MM.1S (cell line): ENCODE results near the gene KMT2E.

Source experiments
- DNase-seq: peaks from one replicate; pipeline ENCODE4 v3.0.0-alpha.2; 2015
- H2AFZ ChIP-seq: fragments of 300-600 bp; sonication (generic); 2 replicates; pipeline ENCODE4 v1.6.0; 2016; ENCODE audit warnings: antibody characterized with exemption, low read length
- H3F3A ChIP-seq: fragments of 300-600 bp; sonication (generic); 2 replicates; pipeline ENCODE4 v1.6.1; 2016; ENCODE audit warnings: mild to moderate bottlenecking, antibody characterized with exemption, low read length, moderate library complexity, mixed read lengths; ENCODE audit not compliant: insufficient read depth
- H3K27ac ChIP-seq: fragments of 300-600 bp; sonication (generic); 2 replicates; pipeline ENCODE4 v1.5.1; 2016; ENCODE audit warnings: mild to moderate bottlenecking, low read length
- H3K27me3 ChIP-seq: fragments of 300-600 bp; sonication (generic); replicated peaks from 2 replicates; pipeline ENCODE4 v1.6.0; 2016; ENCODE audit warnings: low read length; ENCODE audit not compliant: insufficient read depth
- H3K36me3 ChIP-seq: fragments of 300-600 bp; sonication (generic); replicated peaks from 2 replicates; pipeline ENCODE4 v1.6.1; 2016; ENCODE audit warnings: mild to moderate bottlenecking, low read length, mixed read lengths; ENCODE audit not compliant: insufficient read depth
- H3K4me1 ChIP-seq: fragments of 300-600 bp; sonication (generic); 2 replicates; pipeline ENCODE4 v1.6.1; 2016; ENCODE audit warnings: low read length, mixed read lengths
- H3K4me2 ChIP-seq: fragments of 300-600 bp; sonication (generic); 2 replicates; pipeline ENCODE4 v1.6.0; 2016; ENCODE audit warnings: low read depth, low read length
- H3K4me3 ChIP-seq: fragments of 300-600 bp; sonication (generic); 2 replicates; pipeline ENCODE4 v1.5.1; 2016; ENCODE audit warnings: low read length, mixed read lengths
- H3K79me2 ChIP-seq: fragments of 300-600 bp; sonication (generic); 2 replicates; pipeline ENCODE4 v1.6.1; 2016; ENCODE audit warnings: mixed run types, low read length, mixed read lengths
- H3K9ac ChIP-seq: fragments of 300-600 bp; sonication (generic); 2 replicates; pipeline ENCODE4 v1.6.1; 2016; ENCODE audit warnings: low read length, mixed read lengths
- H3K9me2 ChIP-seq: fragments of 300-600 bp; sonication (generic); replicated peaks from 2 replicates; pipeline ENCODE4 v1.6.1; 2016; ENCODE audit warnings: mild to moderate bottlenecking, low read length, mixed read lengths; ENCODE audit not compliant: insufficient read depth
- H3K9me3 ChIP-seq: fragments of 300-600 bp; sonication (generic); replicated peaks from 2 replicates; pipeline ENCODE4 v1.6.1; 2016; ENCODE audit warnings: mild to moderate bottlenecking, low read length, mixed read lengths; ENCODE audit not compliant: insufficient read depth
- H4K20me1 ChIP-seq: fragments of 300-600 bp; sonication (generic); 2 replicates; pipeline ENCODE4 v1.6.1; 2016; ENCODE audit warnings: mild to moderate bottlenecking, low read length, moderate library complexity, mixed read lengths; ENCODE audit not compliant: insufficient read depth
- CTCF ChIP-seq: fragments of 300-600 bp; sonication (generic); IDR thresholded peaks from 2 replicates; pipeline ENCODE4 v1.5.1; 2016; ENCODE audit warnings: antibody characterized with exemption, low read length, mixed read lengths
- EZH2 ChIP-seq: fragments of 300-600 bp; sonication (generic); optimal IDR thresholded peaks from 2 replicates; pipeline ENCODE3; 2017; ENCODE audit warnings: low read depth, mild to moderate bottlenecking, antibody characterized with exemption, low read length, mixed read lengths
- EZH2phosphoT487 ChIP-seq: fragments of 300-600 bp; sonication (generic); IDR thresholded peaks from 2 replicates; pipeline ENCODE4 v1.6.1; 2018; ENCODE audit warnings: antibody characterized with exemption, low read length

Gene KMT2E

GRCh38 chr7:105157278-105157677, 143.3 kb downstream of the KMT2E start:
- Histone ChIP-seq H3F3A (no peaks in the 10 kb centered on the region), H3K9me2 (no peaks in the 10 kb centered on the region), H3K36me3 (peaks cover 7% of the 10 kb centered on the region; the same call in 1 of the 2 replicates), H4K20me1 (no peaks in the 10 kb centered on the region), H3K9me3 (no peaks in the 10 kb centered on the region), H3K4me3 (no peak overlapping the region), H3K27ac (no peak overlapping the region), H3K4me1 (no peaks in the 10 kb centered on the region), H3K27me3 (no peaks in the 10 kb centered on the region), H3K9ac (no peak overlapping the region), H2AFZ (no peak overlapping the region), H3K4me2 (no peak overlapping the region), H3K79me2 (peaks cover 7% of the 10 kb centered on the region; the same call in 1 of the 2 replicates)
- DNase-seq: no peak
- TF ChIP-seq EZH2: no peak
- no peak for TF ChIP-seq EZH2phosphoT487
- no peak for TF ChIP-seq CTCF

GRCh38 chr7:105161366-105161765, 147.4 kb downstream of the KMT2E start:
- DNase-seq: no peak
- H3K4me2 ChIP-seq: no peak overlapping the region
- no peaks in the 10 kb centered on the region for H3F3A ChIP-seq
- no peak for TF ChIP-seq EZH2phosphoT487
- TF ChIP-seq EZH2: no peak
- TF ChIP-seq CTCF: no peak
- H2AFZ ChIP-seq: no peak overlapping the region
- H3K27ac ChIP-seq: no peak overlapping the region
- no peaks in the 10 kb centered on the region for H4K20me1 ChIP-seq
- no peaks in the 10 kb centered on the region for H3K4me1 ChIP-seq
- no peaks in the 10 kb centered on the region for H3K9me2 ChIP-seq
- no peak overlapping the region for H3K9ac ChIP-seq
- H3K27me3 ChIP-seq: no peaks in the 10 kb centered on the region
- no peak overlapping the region for H3K4me3 ChIP-seq
- H3K9me3 ChIP-seq: no peaks in the 10 kb centered on the region
- H3K36me3 ChIP-seq: peaks cover 7% of the 10 kb centered on the region; the same call in 1 of the 2 replicates
- H3K79me2 ChIP-seq: peaks cover 7% of the 10 kb centered on the region; the same call in 1 of the 2 replicates
